ENCODE results near the gene MCRIP1. TPM values are rescaled to one million over a fixed set of nuclear protein-coding genes. Genes with fewer than 3 reads are reported as not detected.
A peak's percentile ranks its signal among the peaks of the same experiment; 100 is the strongest.

The MCRIP1 gene
- polyA plus RNA-seq, 3 donors = 102 to 124 (median 122) TPM

- DNase-seq = no peak
Measured at GRCh38 chr17:81866440-81867169, 33.5 kb upstream of the MCRIP1 start.

- DNase-seq = no peak
Measured at GRCh38 chr17:81865733-81866439, 32.8 kb upstream of the MCRIP1 start.

- no peak for DNase-seq
Measured at GRCh38 chr17:81865358-81865732, 32.3 kb upstream of the MCRIP1 start.

GRCh38 chr17:81863833-81864768 is 31.0 kb upstream of the MCRIP1 start:
- no peak for DNase-seq

- DNase-seq = no peak
Measured at GRCh38 chr17:81863123-81863675, 30.1 kb upstream of the MCRIP1 start.

GRCh38 chr17:81860756-81861568 is 27.9 kb upstream of the MCRIP1 start:
- peak; percentile 100 for DNase-seq

- no peak for DNase-seq
Measured at GRCh38 chr17:81859906-81860755, 27.0 kb upstream of the MCRIP1 start, which contains the start of gene P4HB. TSS of gene P4HB (minus strand) at chr17:81860535. CDS start at chr17:81860471, 64 bp downstream.

- DNase-seq = no peak
Measured at GRCh38 chr17:81858967-81859905, 26.1 kb upstream of the MCRIP1 start.

- no peak for DNase-seq
Measured at GRCh38 chr17:81858170-81858966, 25.3 kb upstream of the MCRIP1 start.

GRCh38 chr17:81854974-81855774 is 22.1 kb upstream of the MCRIP1 start:
- DNase-seq = no peak

- no peak for DNase-seq
Measured at GRCh38 chr17:81852237-81852636, 19.1 kb upstream of the MCRIP1 start.

- DNase-seq = no peak
Measured at GRCh38 chr17:81851423-81851822, 18.3 kb upstream of the MCRIP1 start.

- no peak for DNase-seq
Measured at GRCh38 chr17:81849457-81849856, 16.4 kb upstream of the MCRIP1 start.

- DNase-seq = no peak
Measured at GRCh38 chr17:81846743-81847689, 13.9 kb upstream of the MCRIP1 start.

GRCh38 chr17:81845881-81846742 is 13.0 kb upstream of the MCRIP1 start:
- DNase-seq = no peak
